Activated CD8-positive, alpha-beta T cell treated with anti-CD3 and anti-CD28 coated beads for 36 hours (primary cell): ENCODE results near the gene CCNB1. TPM values are rescaled to one million over a fixed set of nuclear protein-coding genes. Genes with fewer than 3 reads are reported as not detected.
"Not testable (repeated sequence)": the region's sequence is repeated elsewhere in the genome, so short reads cannot be mapped to it uniquely, and the experiment has no call there.

Experiments used
- ATAC-seq: fragments of 200-7000 bp; cut with Tn5 transposase; one replicate; pipeline ENCODE4 v1.10.0; 2021; ENCODE audit warnings: mild to moderate bottlenecking, moderate library complexity
- CTCF ChIA-PET: fragments of 350-600 bp; sonication (Branson Sonifier 250); formaldehyde crosslinking; loops from one replicate; lab custom pipeline; 2021; ENCODE audit warnings: antibody characterized with exemption; lab: Charles Lee
- POLR2A ChIA-PET: fragments of 350-600 bp; sonication (Branson Sonifier 250); formaldehyde crosslinking; loops from one replicate; lab custom pipeline; 2021; ENCODE audit warnings: antibody characterized with exemption; lab: Charles Lee
- DNase-seq: peaks from one replicate; pipeline ENCODE4 v3.0.0-alpha.2; 2020
- H3K27ac Mint-ChIP-seq: one replicate; pipeline ENCODE4 v1.8.0; 2021; ENCODE audit warnings: mild to moderate bottlenecking, mixed read lengths
- H3K27me3 Mint-ChIP-seq: one replicate; pipeline ENCODE4 v1.8.0; 2021; ENCODE audit warnings: mixed read lengths
- H3K36me3 Mint-ChIP-seq: one replicate; pipeline ENCODE4 v1.8.0; 2021; ENCODE audit warnings: low read depth, mixed read lengths
- H3K4me1 Mint-ChIP-seq: one replicate; pipeline ENCODE4 v1.8.0; 2021; ENCODE audit warnings: low read depth, mixed read lengths
- H3K4me3 Mint-ChIP-seq: one replicate; pipeline ENCODE4 v1.8.0; 2021; ENCODE audit warnings: mild to moderate bottlenecking, moderate library complexity, mixed read lengths
- H3K9me3 Mint-ChIP-seq: one replicate; pipeline ENCODE4 v1.8.0; 2021; ENCODE audit warnings: mixed read lengths
- intact Hi-C: fragments of 100-400 bp; cut with micrococcal nuclease; formaldehyde crosslinking; loops from one replicate; pipeline ENCODE4 v1.10.0; 2022
- total RNA-seq, 2 experiments: library from RNA; stranded (reverse); gene quantifications; one replicate each; pipeline ENCODE4 v1.2.3, GENCODE V29; 2021
- TF ChIP-seq, protein P1 (sequence below): fragments of 200-600 bp; IDR thresholded peaks from one replicate; pipeline ENCODE4 v1.8.0; 2022; ENCODE audit warnings: antibody characterized with exemption, mild to moderate bottlenecking

Gene CCNB1
- total RNA-seq, 2 experiments from 2014 or later, result 167 to 175 TPM

DNA sequence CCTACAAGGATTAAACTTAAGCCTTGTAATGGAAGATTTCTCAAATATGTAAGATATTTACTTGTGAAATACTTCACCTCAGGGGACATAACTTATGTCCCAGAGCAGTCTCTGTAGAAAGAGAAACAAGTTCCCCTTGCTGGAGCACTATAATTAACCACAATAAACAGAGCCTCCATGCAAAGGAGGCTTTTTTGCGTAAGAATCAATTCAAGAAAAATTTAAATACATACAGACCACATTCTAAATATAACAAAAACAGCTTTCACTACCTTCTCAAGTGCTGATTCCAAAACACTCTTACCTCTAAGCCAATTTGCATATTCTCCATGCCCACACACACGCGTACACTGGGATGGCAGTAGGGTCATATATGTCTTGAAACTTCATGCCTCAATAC is 30.7 kb upstream of the CCNB1 start:
- TF ChIP-seq, protein P1, sequence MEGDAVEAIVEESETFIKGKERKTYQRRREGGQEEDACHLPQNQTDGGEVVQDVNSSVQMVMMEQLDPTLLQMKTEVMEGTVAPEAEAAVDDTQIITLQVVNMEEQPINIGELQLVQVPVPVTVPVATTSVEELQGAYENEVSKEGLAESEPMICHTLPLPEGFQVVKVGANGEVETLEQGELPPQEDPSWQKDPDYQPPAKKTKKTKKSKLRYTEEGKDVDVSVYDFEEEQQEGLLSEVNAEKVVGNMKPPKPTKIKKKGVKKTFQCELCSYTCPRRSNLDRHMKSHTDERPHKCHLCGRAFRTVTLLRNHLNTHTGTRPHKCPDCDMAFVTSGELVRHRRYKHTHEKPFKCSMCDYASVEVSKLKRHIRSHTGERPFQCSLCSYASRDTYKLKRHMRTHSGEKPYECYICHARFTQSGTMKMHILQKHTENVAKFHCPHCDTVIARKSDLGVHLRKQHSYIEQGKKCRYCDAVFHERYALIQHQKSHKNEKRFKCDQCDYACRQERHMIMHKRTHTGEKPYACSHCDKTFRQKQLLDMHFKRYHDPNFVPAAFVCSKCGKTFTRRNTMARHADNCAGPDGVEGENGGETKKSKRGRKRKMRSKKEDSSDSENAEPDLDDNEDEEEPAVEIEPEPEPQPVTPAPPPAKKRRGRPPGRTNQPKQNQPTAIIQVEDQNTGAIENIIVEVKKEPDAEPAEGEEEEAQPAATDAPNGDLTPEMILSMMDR, result no peak
- no peak overlapping the region for H3K4me3 Mint-ChIP-seq
- ATAC-seq (no peak), DNase-seq (no peak)
- H3K27ac Mint-ChIP-seq, result no peak overlapping the region
- ChIA-PET POLR2A (no interaction called here), CTCF (no interaction called here)
- H3K27me3 Mint-ChIP-seq, result no peaks in the 10 kb centered on the region
- peaks cover 6% of the 10 kb centered on the region for H3K9me3 Mint-ChIP-seq
- no peaks in the 10 kb centered on the region for H3K4me1 Mint-ChIP-seq
- peaks cover 9% of the 10 kb centered on the region for H3K36me3 Mint-ChIP-seq
- intact Hi-C loops, result no loop called here

DNA sequence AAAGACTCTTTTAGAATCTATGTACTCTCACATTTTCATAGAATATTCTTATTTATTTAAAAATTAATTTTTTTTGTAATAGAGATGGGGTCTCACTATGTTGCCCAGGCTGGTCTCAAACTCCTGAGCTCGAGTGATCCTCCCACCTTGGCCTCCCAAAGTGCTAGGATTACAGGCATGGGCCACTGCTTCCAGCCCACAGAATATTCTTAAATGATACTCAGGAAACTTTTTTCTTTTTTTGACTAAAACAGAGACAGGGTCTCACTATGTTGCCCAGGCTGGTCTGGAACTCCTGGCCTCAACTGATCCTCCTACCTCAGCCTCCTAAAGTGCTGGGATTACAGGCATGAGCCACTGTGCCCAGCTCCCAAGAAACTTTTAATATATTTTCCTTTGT is 29.7 kb upstream of the CCNB1 start:
- H3K27ac Mint-ChIP-seq, POLR2A ChIA-PET, CTCF ChIA-PET, ATAC-seq, H3K4me1 Mint-ChIP-seq, DNase-seq, H3K27me3 Mint-ChIP-seq, H3K36me3 Mint-ChIP-seq, intact Hi-C loops, H3K9me3 Mint-ChIP-seq, H3K4me3 Mint-ChIP-seq: not testable (repeated sequence)

DNA sequence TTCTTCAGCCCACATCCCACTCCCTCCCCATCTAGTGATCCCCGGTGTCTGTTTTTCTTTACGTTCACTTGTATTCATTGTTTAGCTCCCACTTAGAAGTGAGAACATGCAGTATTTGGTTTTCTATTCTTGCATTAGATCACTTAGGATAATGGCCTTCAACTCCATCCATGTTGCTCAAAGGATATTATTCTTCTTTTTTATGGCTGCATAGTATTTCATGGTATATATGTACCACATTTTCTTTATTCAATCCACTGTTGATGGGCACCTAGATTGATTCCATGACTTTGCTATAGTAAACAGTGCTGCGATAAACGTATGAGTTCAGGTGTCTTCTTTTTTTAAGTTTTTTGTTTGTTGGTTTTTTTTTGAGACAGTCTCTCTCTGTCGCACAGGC is 29.1 kb upstream of the CCNB1 start:
- CTCF ChIA-PET, result no interaction called here
- Mint-ChIP-seq H3K9me3 (peaks cover 6% of the 10 kb centered on the region), H3K4me1 (no peaks in the 10 kb centered on the region), H3K27me3 (no peaks in the 10 kb centered on the region), H3K36me3 (peaks cover 9% of the 10 kb centered on the region), H3K27ac (no peak overlapping the region), H3K4me3 (no peak overlapping the region)
- TF ChIP-seq, protein P1, result no peak
- POLR2A ChIA-PET, result no interaction called here
- ATAC-seq (no peak), DNase-seq (no peak)
- intact Hi-C loops, result no loop called here

DNA sequence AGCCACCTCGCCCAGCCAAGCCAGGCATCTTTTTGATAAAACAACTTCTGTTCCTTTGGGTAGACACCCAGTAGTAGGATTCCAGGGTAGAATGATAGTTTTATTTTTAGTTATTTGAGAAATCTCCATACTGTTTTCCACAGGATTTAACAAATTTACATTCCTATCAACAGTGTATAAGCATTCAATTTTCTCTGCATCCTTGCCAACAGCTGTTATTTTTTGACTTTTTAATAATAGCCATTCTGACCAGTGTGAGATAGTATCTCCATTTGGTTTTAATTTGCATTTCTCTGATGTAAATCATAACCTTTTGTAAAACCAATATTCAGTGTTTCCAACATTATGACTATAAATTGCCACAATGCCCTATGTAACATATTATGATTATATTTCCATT is 28.2 kb upstream of the CCNB1 start:
- H3K27ac Mint-ChIP-seq, result no peak overlapping the region
- peaks cover 5% of the 10 kb centered on the region for H3K36me3 Mint-ChIP-seq
- no peaks in the 10 kb centered on the region for H3K27me3 Mint-ChIP-seq
- intact Hi-C loops, result no loop called here
- ChIA-PET POLR2A (no interaction called here), CTCF (no interaction called here)
- no peak for ATAC-seq
- no peaks in the 10 kb centered on the region for H3K4me1 Mint-ChIP-seq
- TF ChIP-seq, protein P1, result no peak
- H3K9me3 Mint-ChIP-seq, result peaks cover 6% of the 10 kb centered on the region
- no peak overlapping the region for H3K4me3 Mint-ChIP-seq
- DNase-seq, result no peak

DNA sequence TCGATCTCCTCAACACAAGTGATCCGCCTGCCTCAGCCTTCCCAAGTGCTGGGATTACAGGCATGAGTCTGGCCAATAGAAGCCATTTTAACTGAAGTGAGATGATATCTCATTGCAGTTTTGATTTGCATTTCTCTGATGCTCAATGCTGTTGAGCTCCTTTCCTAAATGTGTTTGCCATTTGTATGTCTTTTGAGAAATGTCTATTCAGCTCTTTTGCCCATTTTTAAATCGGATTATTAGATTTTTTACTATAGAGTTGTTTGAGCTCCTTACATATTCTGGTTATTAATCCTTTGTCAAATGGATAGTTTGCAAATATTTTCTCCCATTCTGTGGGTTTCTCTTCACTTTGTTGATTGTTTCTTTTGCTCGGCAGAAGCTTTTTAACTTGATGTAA is 26.7 kb upstream of the CCNB1 start:
- DNase-seq, H3K36me3 Mint-ChIP-seq, ATAC-seq, H3K4me3 Mint-ChIP-seq, POLR2A ChIA-PET, H3K27ac Mint-ChIP-seq, H3K9me3 Mint-ChIP-seq, H3K27me3 Mint-ChIP-seq, H3K4me1 Mint-ChIP-seq, intact Hi-C loops: not testable (repeated sequence)
- CTCF ChIA-PET, result interaction anchor here (1.1 kb wide), 1 partner anchor 36 kb away, joined by 3 read pairs; no protein-coding TSS in a partner anchor

DNA sequence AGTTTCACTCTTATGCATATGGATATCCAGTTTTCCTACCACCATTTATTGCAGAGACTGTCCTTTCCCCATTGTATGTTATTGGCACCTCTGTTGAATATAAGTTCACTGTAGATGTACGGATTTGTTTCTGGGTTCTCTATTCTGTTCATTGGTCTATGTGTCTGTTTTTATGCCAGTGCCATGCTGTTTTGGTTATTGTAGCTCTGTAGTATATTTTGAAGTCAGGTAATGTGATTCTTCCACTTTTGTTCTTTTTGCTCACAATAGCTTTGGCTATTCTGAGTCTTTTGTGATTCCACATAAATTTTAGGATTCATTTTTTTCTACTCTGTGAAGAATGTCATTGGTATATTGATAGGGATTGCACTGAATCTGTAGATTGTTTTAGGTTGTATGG is 26.1 kb upstream of the CCNB1 start:
- ChIA-PET CTCF (interaction anchor here (1.1 kb wide), 1 partner anchor 36 kb away, joined by 3 read pairs; no protein-coding TSS in a partner anchor), POLR2A (no interaction called here)
- TF ChIP-seq, protein P1, result no peak
- intact Hi-C loops, result no loop called here
- no peak overlapping the region for H3K4me3 Mint-ChIP-seq
- no peaks in the 10 kb centered on the region for H3K4me1 Mint-ChIP-seq
- no peak for DNase-seq
- H3K36me3 Mint-ChIP-seq, result no peaks in the 10 kb centered on the region
- H3K9me3 Mint-ChIP-seq, result peaks cover 6% of the 10 kb centered on the region
- H3K27ac Mint-ChIP-seq, result no peak overlapping the region
- H3K27me3 Mint-ChIP-seq, result no peaks in the 10 kb centered on the region
- ATAC-seq, result no peak

DNA sequence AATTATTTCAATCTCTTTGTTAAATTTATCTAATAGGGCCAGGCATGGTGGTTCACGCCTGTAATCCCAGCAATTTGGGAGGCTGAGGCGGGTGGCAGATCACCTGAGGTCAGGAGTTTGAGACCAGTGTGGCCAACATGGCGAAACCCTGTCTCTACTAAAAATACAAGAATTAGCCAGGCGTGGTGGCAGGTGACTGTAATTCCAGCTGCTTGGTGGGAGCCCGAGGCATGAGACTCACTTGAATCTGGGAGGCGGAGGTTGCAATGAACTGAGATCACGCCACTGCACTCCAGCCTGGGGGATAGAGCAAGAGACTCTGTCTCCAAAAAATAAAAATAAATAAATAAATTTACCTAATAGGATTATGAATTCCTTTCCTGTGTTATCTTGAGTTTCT is 18.4 kb upstream of the CCNB1 start:
- DNase-seq, H3K4me1 Mint-ChIP-seq, H3K4me3 Mint-ChIP-seq, H3K36me3 Mint-ChIP-seq, ATAC-seq, H3K27me3 Mint-ChIP-seq, CTCF ChIA-PET, H3K27ac Mint-ChIP-seq, H3K9me3 Mint-ChIP-seq, POLR2A ChIA-PET, intact Hi-C loops: not testable (repeated sequence)
